ENCODE measurements around the gene FAM227A. TPM values are rescaled to one million over a fixed set of nuclear protein-coding genes. Genes with fewer than 3 reads are reported as not detected.

FAM227A gene
- total and polyA plus RNA-seq, 2 of the 8 experiments (the other 6 are each of a cell fraction or from before 2014, with no cell fraction given), result 2.1 to 3.9 TPM

DNA sequence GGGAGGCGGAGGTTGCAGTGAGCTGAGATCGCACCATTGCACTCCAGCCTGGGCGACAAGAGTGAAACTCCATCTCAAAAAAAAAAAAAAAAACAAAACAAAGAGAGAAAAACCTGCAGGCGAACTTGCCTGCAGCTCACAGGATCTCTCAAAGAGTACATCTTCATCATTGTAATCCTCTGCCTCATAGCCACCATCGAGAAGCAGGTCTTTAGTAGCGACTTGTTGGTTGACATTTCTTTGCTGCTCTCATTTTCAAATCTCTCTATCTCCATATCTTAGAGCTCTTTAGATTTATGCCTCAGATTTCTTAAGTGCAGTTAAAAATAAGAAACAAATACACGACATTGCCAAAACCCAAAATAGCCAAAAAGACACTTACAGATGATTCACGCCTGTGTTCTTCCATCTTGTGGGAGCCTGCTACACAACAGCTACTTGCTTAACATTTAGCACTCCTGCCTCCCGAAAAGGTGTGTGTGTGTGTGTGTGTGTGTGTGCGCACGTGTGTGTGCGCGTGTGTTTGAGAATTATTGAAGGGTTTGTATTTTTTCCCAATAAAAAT is 14.6 kb downstream of the FAM227A start:
- no peak overlapping the region for H3K14ac ChIP-seq (ENCODE audit: insufficient read length)
- H3K4me1 ChIP-seq (replicated peaks in 1 of 4; ENCODE audit: control insufficient read depth in 3 of 4, insufficient read depth in 4 of 4, low read length in 3 of 4), result no peaks in the 10 kb centered on the region
- CTCF ChIA-PET (ENCODE audit: partially characterized antibody), result no interaction called here
- H3K27ac ChIP-seq (ENCODE audit: low read depth, low read length), result no peak overlapping the region
- H3K36me3 ChIP-seq (ENCODE audit: control insufficient read depth in 2 of 4, insufficient read depth in 4 of 4, low read length in 3 of 4), result peaks cover 0 to 9% (median 4%) of the 10 kb centered on the region in 4 experiments; a peak in 3 of 8 replicates
- no peak overlapping the region for H2BK15ac ChIP-seq (ENCODE audit: low read length)
- H3K4ac ChIP-seq (replicated peaks; ENCODE audit: insufficient read length, low read depth, low read length), result no peak overlapping the region
- H2AFZ ChIP-seq (ENCODE audit: low read length), result no peak overlapping the region
- no peak overlapping the region for H3K4me3 ChIP-seq (ENCODE audit: extremely low read depth in 1 of 4, insufficient read depth in 2 of 4, low read depth in 3 of 4, low read length in 4 of 4)
- FAIRE-seq (no peak), DNase-seq (ENCODE audit: low read depth in 1 of 2, low spot score in 2 of 2) (no peak)
- H3K79me2 ChIP-seq (ENCODE audit: control insufficient read depth in 1 of 2, insufficient read depth in 2 of 2, low read length in 2 of 2), result no peaks in the 10 kb centered on the region
- H2BK20ac ChIP-seq (ENCODE audit: low read length), result no peak overlapping the region
- H3K4me2 ChIP-seq (ENCODE audit: insufficient read depth in 1 of 2, low read depth in 2 of 2, low read length in 2 of 2), result no peak overlapping the region
- no peak overlapping the region for H2AK5ac ChIP-seq (ENCODE audit: low read depth, low read length)
- H3K23me2 ChIP-seq (ENCODE audit: low read depth, low read length), result no peaks in the 10 kb centered on the region
- H3K27me3 ChIP-seq (replicated peaks in 1 of 4; ENCODE audit: control insufficient read depth in 3 of 4, extremely low read depth in 1 of 4, insufficient read depth in 3 of 4, low read length in 3 of 4), result no peaks in the 10 kb centered on the region
- no peak overlapping the region for H4K5ac ChIP-seq (ENCODE audit: insufficient read length, low read depth, low read length)
- no peaks in the 10 kb centered on the region for H3K79me1 ChIP-seq (ENCODE audit: low read depth, low read length)
- H3K9ac ChIP-seq (replicated peaks in 1 of 4; ENCODE audit: extremely low read depth in 1 of 4, low read depth in 3 of 4, low read length in 3 of 4), result no peak overlapping the region
- POLR2A ChIA-PET (ENCODE audit: partially characterized antibody), result interaction anchor here (1.0 kb wide), 1 partner anchor 14 kb away, joined by 3 read pairs; no protein-coding TSS in a partner anchor
- H3K56ac ChIP-seq (replicated peaks; ENCODE audit: insufficient read length, low read depth, low read length), result no peak overlapping the region
- H4K20me1 ChIP-seq (replicated peaks in 1 of 2; ENCODE audit: control insufficient read depth in 1 of 2, insufficient read depth in 2 of 2, low read length in 2 of 2), result no peaks in the 10 kb centered on the region
- H2BK12ac ChIP-seq (ENCODE audit: low read depth, low read length), result no peak overlapping the region
- no peaks in the 10 kb centered on the region for H3K9me3 ChIP-seq (ENCODE audit: insufficient read depth in 2 of 2, low read depth in 1 of 2, low read length in 1 of 2)
- H4K8ac ChIP-seq (ENCODE audit: extremely low read depth, insufficient read depth, low read length), result no peak overlapping the region
- no peak overlapping the region for H2BK120ac ChIP-seq (replicated peaks; ENCODE audit: low read depth, low read length)
- H3K18ac ChIP-seq (ENCODE audit: extremely low read depth, low read length), result no peak overlapping the region
- H4K91ac ChIP-seq (replicated peaks; ENCODE audit: insufficient read length, low read length), result no peak overlapping the region
- WGBS, 2 experiments (ENCODE audit: extremely low coverage in 1 of 2, insufficient coverage in 1 of 2, insufficient read length in 1 of 2, insufficient replicate concordance in 2 of 2, low coverage in 1 of 2, low lambda C conversion rate in 2 of 2, missing lambda C conversion rate in 1 of 2), result 90% methylated on average over 13 of the region's 13 CpGs; no CpG with 5 or more reads in 1 of the 2 experiments
- no peak overlapping the region for H3K23ac ChIP-seq (ENCODE audit: insufficient read length)
- TF ChIP-seq KDM1A (IDR thresholded peaks at IDR 0.05; ENCODE audit: borderline replicate concordance, low read length) (no peak), CTCF (IDR thresholded peaks at IDR 0.05; ENCODE audit: control extremely low read depth in 1 of 3, insufficient read depth in 1 of 3, low read depth in 1 of 3, low read length in 3 of 3) (no peak), GABPA (IDR thresholded peaks at IDR 0.05; ENCODE audit: borderline replicate concordance, insufficient read depth, low read length) (no peak), BACH1 (IDR thresholded peaks at IDR 0.05; ENCODE audit: low read length) (no peak), SP4 (IDR thresholded peaks at IDR 0.05; ENCODE audit: low read length) (no peak), YY1 (IDR thresholded peaks at IDR 0.05; ENCODE audit: low read depth, low read length) (no peak), KDM4A (IDR thresholded peaks at IDR 0.05; ENCODE audit: low read depth, low read length, severe bottlenecking) (no peak), SP1 (IDR thresholded peaks at IDR 0.05; ENCODE audit: low read depth, low read length) (no peak), HDAC2 (IDR thresholded peaks at IDR 0.05; ENCODE audit: borderline replicate concordance in 1 of 2, low read depth in 2 of 2, low read length in 2 of 2) (no peak), NANOG (IDR thresholded peaks at IDR 0.05; ENCODE audit: insufficient read depth, low read depth, low read length, poor library complexity, severe bottlenecking) (no peak), NRF1 (IDR thresholded peaks at IDR 0.05; ENCODE audit: low read depth, low read length) (no peak)
- H2BK5ac ChIP-seq (ENCODE audit: low read depth, low read length), result no peak overlapping the region
